ENCODE measurements around the gene IL6ST.

The IL6ST gene

GRCh38 chr5:55894135-55894534 lies 100.6 kb downstream of the IL6ST start:
- no peak for DNase-seq

- no peak for DNase-seq
Observed at GRCh38 chr5:55892479-55892878, 102.3 kb downstream of the IL6ST start.

GRCh38 chr5:55888205-55888604 lies 106.6 kb downstream of the IL6ST start:
- no peak for DNase-seq

GRCh38 chr5:55885359-55885758 lies 109.4 kb downstream of the IL6ST start:
- no peak for DNase-seq

Data from cortex of kidney (tissue), 1 donor.